AG10803 (cell line): Measurements from ENCODE around the gene KRTAP22-1.

Experiments
- DNase-seq: peaks from one replicate; pipeline ENCODE4 v3.0.0; 2010; ENCODE audit warnings: low read depth
- H3K4me3 ChIP-seq: 2 replicates; pipeline ENCODE4 v1.5.1; 2011; ENCODE audit warnings: mild to moderate bottlenecking, low read length, control low read depth
- TF ChIP-seq, protein P1 (sequence below): conservative IDR thresholded peaks from 2 replicates; pipeline ENCODE4 v1.5.1; 2011; ENCODE audit warnings: mild to moderate bottlenecking, low read length, control low read depth, inconsistent platforms

KRTAP22-1 gene

DNA sequence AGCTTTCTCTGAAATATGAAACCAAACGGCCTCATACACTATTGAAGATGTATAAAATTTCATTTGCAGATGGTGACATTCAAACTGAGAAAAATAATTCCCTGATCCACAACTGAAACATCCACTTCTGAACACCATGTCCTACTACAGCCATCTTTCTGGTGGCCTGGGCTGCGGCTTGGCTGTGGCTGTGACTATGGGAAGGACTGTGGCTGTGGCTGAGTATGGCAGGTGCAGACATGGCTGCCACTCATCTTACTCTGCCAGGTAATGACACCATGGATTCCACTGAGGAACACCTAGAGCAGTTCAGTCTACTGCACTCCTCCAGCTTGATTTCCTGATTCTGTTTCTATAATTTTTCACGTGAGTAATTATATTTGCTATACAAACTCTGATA, 19.6 kb downstream of the KRTAP22-1 start, which contains the start of gene KRTAP20-4:
TSS of gene KRTAP20-4 (plus strand) at position 106 of the 400 bp plus-strand sequence.
- DNase-seq = no peak
- TF ChIP-seq, protein P1, sequence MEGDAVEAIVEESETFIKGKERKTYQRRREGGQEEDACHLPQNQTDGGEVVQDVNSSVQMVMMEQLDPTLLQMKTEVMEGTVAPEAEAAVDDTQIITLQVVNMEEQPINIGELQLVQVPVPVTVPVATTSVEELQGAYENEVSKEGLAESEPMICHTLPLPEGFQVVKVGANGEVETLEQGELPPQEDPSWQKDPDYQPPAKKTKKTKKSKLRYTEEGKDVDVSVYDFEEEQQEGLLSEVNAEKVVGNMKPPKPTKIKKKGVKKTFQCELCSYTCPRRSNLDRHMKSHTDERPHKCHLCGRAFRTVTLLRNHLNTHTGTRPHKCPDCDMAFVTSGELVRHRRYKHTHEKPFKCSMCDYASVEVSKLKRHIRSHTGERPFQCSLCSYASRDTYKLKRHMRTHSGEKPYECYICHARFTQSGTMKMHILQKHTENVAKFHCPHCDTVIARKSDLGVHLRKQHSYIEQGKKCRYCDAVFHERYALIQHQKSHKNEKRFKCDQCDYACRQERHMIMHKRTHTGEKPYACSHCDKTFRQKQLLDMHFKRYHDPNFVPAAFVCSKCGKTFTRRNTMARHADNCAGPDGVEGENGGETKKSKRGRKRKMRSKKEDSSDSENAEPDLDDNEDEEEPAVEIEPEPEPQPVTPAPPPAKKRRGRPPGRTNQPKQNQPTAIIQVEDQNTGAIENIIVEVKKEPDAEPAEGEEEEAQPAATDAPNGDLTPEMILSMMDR = no peak
- H3K4me3 ChIP-seq = no peak within 1 kb of the TSS

DNA sequence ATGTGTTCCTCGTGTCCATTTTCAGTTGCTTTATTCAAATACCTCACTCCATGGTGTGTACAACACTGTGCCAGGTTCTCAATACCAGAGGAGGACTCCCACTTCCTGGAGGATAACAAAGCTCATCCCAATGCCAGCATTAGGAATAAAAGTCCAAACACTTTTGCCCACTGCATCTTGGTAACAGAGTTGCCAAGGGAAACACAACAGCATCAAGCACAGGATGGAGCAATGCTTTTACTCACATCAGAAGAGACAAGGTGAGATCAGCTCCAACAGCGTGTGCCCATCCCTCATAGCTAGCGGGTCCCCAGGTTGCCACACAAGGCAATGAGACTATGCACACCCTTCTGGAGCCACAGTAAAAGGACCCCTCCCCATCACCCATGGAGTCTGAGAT, 22.5 kb downstream of the KRTAP22-1 start:
- no peak overlapping the region for H3K4me3 ChIP-seq
- TF ChIP-seq, protein P1 = no peak
- DNase-seq = no peak

DNA sequence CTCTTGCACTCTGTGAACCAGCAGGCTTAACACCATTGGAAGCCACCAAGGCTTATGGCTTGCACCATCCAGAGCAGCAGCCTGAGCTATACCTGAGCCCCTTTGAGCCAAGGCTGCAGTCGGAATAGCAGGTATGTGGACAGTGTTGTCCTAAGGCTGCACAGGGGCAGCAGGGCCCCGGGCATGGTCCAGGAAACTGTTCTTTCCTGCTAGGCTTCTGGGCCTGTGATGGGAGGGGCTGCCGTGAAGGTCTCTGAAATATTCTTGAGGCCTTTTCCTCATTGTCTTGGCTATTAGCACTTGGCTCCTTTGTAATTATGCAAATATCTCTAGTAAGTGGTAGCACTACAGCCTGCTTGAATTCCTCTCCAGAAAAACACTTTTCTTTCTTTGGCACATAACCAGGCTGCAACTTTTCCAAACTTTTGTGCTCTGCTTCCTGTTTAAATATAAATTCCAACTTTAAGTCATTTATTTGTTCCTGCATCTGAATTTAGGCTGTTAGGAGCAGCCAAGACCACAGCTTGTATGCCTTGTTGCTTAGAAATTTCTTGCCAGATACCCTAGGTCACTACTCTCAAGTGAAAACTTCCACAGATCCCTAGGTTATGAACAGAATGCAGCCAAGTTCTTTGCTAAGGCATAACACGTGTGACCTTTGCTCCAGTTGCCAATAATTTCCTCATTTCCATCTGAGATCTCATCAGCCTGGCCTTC, 24.7 kb downstream of the KRTAP22-1 start:
- H3K4me3 ChIP-seq = no peak overlapping the region
- TF ChIP-seq, protein P1 = no peak

DNA sequence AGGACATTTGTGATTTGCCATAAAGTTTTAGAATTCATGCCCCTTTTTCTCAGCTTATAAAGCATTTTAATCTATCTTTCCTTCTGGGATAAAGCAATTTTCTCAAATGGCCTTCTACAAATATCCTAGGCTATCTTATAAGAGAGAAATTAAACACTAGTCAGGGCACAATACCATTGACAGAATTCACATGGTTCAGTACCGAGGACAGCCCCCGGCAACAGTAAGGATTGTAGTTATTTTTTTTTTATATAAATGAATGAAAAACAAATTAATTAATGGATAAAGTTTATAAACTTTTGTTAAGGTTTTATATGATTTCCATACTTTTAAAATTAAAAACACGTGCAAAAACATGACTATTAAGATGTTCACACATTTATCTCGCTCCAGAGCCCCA, 27.2 kb downstream of the KRTAP22-1 start:
- DNase-seq = no peak
- TF ChIP-seq, protein P1 = no peak

More for the DNA sequence above, 24.7 kb downstream of the KRTAP22-1 start:
- DNase-seq = no peak

DNA sequence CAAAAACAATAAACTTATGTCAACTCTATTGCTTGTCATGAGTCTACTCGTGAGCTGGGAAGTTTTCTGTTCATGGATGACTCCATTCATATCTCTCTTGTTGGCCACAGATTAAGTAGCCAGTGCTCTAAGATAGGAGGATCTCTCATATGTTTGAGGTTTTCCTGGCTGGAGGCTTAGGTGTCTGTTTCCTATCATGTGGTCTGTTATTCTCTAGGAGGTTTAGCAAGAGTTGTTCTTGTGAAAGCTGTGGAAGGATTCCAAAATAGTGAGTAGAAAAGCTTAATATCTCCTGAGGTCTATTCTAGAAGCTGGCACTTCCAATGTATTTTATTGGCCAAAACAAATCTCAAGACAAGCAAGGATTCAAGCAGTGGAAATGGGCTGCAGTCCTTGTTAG, 28.3 kb downstream of the KRTAP22-1 start:
- H3K4me3 ChIP-seq = no peak overlapping the region
- TF ChIP-seq, protein P1 = no peak
- DNase-seq = no peak

More for the DNA sequence above, 27.2 kb downstream of the KRTAP22-1 start:
- no peak overlapping the region for H3K4me3 ChIP-seq

DNA sequence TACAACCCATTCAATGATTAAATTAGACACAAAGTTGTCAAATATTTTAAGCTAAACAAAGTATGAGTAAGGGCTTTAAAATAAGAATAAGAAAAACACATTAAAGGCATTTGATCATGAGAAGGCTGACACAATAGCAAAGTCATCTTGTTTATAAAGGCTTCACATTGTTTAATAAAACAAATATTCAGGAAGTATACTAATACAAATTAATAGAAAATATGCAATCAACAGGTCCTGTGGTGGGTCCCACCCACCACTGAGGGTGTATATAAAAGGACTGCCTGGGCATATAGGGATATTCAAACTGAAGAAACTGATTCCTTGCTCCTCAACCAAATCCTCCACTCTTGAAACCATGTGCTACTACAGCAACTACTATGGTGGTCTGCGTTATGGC, 34.0 kb downstream of the KRTAP22-1 start, which contains the start of gene KRTAP20-2:
TSS of gene KRTAP20-2 (plus strand) at position 301 of the 400 bp plus-strand sequence. CDS start at position 359, 58 bp downstream.
- DNase-seq = no peak
- TF ChIP-seq, protein P1 = no peak
- no peak within 1 kb of the TSS for H3K4me3 ChIP-seq

DNA sequence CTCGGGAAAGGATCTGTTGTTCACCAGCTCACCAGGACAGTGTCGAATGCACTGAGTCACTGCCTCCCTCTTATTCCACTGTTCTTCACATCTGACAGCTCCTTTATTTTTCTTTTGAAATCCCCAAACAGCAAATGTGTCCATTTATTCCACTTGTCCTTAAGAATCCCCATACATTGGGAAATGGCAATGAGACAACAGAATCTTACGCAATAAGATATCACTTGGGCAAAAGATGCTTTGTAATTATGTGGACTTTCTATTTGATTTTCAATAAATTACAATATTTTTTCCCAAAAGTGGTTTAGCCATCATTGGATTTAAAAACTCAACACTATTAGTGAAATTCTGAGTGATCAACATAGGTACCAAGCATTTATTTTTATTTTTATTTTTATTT, 37.8 kb downstream of the KRTAP22-1 start:
- DNase-seq = no peak
- H3K4me3 ChIP-seq = no peak overlapping the region
- TF ChIP-seq, protein P1 = no peak
